PC-9 (cell line): ENCODE results near the gene SALL1.

Experiments
- EZH2 ChIP-seq: fragments of 200-600 bp; sonication (generic); IDR thresholded peaks from 2 replicates; pipeline ENCODE4 v1.8.0; 2017; ENCODE audit warnings: antibody characterized with exemption, low read depth
- TF ChIP-seq, protein P1 (sequence below): fragments of 200-600 bp; sonication (generic); conservative IDR thresholded peaks from 2 replicates; pipeline ENCODE4 v1.6.1; 2017; ENCODE audit warnings: mixed run types, antibody characterized with exemption, mild to moderate bottlenecking, moderate library complexity

DNA sequence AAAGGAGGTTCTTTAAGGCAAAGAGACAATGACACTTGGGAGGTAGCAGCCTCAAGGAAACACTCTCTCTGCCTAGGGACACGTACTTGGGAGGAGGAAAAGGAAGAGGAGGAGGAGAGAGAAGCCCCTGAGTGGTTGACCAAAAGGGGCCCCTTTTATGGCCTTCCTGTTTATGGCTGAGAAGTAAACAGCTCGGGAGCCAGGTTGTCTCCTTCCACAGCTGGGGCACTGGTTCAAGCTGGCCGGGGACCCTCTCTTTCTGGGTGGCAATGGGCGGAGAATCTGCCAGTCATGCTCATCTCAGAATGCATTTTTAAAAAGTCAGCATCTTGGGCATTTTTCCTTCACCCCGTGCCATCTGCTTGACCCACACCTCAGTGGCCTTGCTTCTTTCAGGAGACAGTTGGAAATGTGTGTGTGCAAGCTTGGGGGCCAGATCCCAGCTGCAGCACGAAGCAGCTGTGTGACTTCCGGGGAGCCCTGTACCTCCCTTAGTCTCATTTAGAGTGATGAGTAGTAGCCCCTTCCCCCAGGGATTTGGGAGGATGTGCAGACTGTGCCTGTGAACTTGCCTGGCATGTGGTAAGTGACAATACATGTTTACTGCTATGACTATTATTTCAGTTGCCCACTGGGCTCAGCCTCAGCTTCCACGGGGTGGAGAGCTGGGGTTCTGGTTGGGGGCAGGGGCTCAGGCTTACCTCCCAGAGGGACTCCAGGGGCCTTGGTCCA is 33.8 kb upstream of the SALL1 start:
- TF ChIP-seq EZH2: no peak
- TF ChIP-seq, protein P1, sequence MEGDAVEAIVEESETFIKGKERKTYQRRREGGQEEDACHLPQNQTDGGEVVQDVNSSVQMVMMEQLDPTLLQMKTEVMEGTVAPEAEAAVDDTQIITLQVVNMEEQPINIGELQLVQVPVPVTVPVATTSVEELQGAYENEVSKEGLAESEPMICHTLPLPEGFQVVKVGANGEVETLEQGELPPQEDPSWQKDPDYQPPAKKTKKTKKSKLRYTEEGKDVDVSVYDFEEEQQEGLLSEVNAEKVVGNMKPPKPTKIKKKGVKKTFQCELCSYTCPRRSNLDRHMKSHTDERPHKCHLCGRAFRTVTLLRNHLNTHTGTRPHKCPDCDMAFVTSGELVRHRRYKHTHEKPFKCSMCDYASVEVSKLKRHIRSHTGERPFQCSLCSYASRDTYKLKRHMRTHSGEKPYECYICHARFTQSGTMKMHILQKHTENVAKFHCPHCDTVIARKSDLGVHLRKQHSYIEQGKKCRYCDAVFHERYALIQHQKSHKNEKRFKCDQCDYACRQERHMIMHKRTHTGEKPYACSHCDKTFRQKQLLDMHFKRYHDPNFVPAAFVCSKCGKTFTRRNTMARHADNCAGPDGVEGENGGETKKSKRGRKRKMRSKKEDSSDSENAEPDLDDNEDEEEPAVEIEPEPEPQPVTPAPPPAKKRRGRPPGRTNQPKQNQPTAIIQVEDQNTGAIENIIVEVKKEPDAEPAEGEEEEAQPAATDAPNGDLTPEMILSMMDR: no peak
